WTC11 (cell line): ENCODE data around the gene RYR3.

ENCODE experiments used
- NFE2L1 ChIP-seq: sonication (generic); formaldehyde crosslinking; IDR thresholded peaks from 2 replicates; pipeline ENCODE4 v1.8.1; 2023; ENCODE audit warnings: missing genetic modification reagents
- TF ChIP-seq, protein P1 (sequence below): fragments of 200-600 bp; IDR thresholded peaks from 2 replicates; pipeline ENCODE4 v1.8.0; 2022; ENCODE audit warnings: antibody characterized with exemption
- TF ChIP-seq, protein P2 (sequence below): sonication (generic); formaldehyde crosslinking; IDR thresholded peaks from 2 replicates; pipeline ENCODE4 v1.8.0; 2022; ENCODE audit warnings: mild to moderate bottlenecking, missing genetic modification reagents

DNA sequence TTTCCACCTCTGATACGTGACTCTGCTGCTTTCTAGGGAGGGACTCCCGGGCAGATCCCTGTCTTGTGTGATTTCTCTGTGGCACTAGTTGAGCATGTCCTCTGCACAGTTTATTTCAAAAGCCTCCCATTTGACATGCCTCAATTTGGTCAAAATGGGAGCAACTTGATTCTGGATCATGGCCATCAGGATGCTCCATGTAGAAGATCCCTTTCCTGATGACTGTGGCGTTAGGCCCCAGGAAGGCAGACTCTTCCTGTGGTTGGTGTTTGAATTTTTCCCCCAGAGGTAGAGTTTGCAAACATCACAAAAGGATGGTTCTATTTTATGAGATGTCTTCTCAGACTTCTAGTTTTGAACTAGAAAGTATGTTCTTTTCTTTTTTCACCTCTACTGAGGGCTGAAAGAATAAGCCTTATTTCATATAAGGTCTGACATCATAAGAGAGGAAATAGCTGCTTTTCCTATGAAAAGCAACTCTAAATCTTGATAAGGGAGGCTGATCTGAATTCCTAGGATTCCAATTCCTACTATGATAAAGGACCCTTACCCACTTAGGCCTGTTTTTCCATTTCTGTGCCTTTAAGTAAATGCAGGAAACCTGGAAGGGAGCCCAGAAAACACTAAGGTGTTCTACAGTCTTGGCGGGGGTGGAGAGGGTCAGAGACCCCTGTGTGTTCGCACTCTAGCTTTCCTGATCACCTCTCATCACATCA is 413.7 kb downstream of the RYR3 start:
- TF ChIP-seq, protein P1, sequence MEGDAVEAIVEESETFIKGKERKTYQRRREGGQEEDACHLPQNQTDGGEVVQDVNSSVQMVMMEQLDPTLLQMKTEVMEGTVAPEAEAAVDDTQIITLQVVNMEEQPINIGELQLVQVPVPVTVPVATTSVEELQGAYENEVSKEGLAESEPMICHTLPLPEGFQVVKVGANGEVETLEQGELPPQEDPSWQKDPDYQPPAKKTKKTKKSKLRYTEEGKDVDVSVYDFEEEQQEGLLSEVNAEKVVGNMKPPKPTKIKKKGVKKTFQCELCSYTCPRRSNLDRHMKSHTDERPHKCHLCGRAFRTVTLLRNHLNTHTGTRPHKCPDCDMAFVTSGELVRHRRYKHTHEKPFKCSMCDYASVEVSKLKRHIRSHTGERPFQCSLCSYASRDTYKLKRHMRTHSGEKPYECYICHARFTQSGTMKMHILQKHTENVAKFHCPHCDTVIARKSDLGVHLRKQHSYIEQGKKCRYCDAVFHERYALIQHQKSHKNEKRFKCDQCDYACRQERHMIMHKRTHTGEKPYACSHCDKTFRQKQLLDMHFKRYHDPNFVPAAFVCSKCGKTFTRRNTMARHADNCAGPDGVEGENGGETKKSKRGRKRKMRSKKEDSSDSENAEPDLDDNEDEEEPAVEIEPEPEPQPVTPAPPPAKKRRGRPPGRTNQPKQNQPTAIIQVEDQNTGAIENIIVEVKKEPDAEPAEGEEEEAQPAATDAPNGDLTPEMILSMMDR, result no peak
- no peak for TF ChIP-seq NFE2L1 (CRISPR knock-in tag)
- TF ChIP-seq, protein P2, sequence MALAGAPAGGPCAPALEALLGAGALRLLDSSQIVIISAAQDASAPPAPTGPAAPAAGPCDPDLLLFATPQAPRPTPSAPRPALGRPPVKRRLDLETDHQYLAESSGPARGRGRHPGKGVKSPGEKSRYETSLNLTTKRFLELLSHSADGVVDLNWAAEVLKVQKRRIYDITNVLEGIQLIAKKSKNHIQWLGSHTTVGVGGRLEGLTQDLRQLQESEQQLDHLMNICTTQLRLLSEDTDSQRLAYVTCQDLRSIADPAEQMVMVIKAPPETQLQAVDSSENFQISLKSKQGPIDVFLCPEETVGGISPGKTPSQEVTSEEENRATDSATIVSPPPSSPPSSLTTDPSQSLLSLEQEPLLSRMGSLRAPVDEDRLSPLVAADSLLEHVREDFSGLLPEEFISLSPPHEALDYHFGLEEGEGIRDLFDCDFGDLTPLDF, result no peak
